Medulla oblongata (tissue), 1 donor: ENCODE data around the gene MAGI2.
A peak's percentile ranks its signal among the peaks of the same experiment; 100 is the strongest.

ENCODE experiments used
- DNase-seq: peaks from one replicate; pipeline ENCODE4 v3.0.0-alpha.2; 2015; ENCODE audit errors: extremely low spot score

The MAGI2 gene

DNA sequence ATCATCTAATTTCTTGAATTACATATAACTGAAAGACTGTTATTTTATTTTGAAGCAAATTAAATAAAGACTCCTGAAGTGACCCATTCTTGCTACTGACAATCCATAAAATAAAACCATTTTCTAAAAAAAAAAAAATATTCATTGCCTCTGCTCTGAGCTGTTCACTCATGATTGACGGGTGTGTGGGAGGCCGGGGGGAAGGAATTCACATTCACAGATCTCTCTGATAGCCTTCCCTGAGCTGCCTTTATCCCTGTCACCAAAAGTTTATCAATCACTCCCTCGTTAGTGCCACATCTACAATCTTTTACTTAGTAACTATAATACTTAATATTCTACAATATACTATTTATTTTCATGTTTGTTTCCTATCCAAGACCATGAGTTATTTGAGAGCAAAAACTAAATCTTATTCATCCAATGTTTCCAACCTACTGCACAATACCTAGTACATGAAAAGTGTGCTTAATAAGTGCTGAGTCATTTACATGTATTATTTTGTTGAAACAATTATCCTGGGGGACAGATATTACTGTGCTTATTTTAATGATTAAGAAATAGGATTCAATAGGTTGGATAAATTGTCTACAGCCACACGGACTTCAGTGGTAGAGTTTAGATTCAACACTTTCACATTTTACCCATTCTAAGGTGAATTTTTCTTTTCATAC is 1036.2 kb downstream of the MAGI2 start:
- no peak for DNase-seq

DNA sequence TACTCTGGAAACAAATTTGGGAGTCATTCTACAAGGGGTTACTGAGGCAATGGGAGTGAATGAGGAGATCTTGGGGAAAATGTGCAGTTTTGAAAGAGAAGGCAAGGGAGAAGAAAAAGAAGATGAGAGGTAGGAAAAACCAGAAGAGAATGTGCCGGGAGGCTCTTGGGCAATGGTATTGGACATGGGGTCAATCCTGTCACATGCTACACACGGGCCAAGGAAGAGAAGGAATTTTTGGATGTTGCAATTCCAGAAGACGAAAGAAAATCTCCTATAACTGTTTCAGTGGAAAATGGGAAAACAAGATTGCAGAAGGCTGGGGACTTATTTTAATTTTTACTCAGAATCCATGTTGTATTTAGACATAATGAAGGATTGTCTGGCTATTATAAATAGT is 1039.9 kb downstream of the MAGI2 start:
- no peak for DNase-seq

DNA sequence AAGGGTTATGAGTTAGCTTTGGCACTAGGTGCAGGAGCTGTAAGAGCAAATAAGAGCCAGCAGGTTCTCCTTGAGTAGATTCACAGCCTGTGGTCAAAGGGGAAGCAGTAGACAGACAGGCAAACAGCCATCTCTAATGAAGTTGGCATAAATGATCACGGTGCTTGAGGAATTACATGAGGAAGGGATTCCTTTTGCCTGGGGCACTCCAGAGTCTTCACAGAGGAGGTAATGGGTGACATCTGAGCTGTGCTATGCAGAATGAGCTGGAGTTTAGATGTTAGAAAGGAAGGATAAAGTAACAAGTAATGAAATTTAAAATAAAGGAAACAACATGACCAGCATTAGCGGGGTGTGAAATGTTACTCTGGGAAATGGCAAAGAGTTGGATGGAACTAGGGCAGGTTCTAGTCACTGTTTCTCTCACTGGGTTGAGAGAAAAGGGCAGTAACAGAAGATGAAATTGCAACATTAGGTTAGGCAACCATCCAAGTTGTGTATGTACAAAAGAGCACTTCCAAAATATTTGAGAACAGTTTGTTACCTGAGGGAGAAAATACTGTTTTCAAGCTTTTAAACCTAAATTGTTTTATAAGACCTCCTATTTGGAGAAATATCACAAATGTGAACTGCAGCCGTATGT is 1041.1 kb downstream of the MAGI2 start:
- no peak for DNase-seq

- no peak for DNase-seq
Observed at GRCh38 chr7:78407031-78407430, 1046.4 kb downstream of the MAGI2 start.

GRCh38 chr7:78406531-78406930 is 1046.9 kb downstream of the MAGI2 start:
- DNase-seq, result no peak

GRCh38 chr7:78402096-78402495 is 1051.4 kb downstream of the MAGI2 start:
- DNase-seq, result no peak

DNA sequence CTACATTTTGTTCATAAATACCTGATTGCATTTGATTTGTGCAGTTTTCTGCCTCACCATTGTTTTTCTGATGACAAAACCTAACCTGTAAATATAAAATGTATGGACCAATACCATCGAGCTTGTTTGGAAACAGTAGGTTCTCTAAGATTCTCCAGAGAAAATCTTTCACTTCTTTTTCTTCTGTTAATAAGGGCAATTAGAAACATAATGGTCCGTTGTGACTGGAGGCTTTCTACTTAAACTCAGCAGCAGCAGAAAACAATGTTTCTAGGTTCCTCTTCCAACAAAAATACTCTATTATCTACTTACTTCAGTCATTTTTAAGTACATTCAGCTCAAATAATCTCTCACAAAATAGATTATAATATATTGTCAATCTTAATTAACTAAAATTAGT is 1053.4 kb downstream of the MAGI2 start:
- no peak for DNase-seq

GRCh38 chr7:78399033-78399769 is 1054.3 kb downstream of the MAGI2 start:
- DNase-seq, result no peak

DNA sequence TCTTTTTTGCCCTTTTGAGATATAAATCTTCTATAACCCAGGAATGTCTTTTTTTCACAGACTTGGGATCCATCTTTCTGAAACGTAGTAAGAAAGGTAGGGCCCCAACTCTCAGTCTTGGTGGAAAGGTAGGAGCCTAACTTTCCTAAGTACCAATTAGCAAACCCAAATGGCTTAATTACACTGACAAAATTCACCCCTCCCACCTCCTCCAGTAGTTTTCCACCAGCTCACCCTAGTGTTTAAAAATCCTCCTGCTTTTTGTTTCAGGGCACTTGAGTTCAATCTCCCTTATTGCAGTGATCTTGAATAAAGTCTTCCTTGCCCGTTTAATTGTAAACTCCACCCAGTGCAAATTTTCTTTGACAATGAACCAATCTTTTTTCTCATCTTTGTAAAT is 1054.9 kb downstream of the MAGI2 start:
- DNase-seq, result no peak

- DNase-seq, result no peak
Observed at GRCh38 chr7:78398081-78398480, 1055.4 kb downstream of the MAGI2 start.

GRCh38 chr7:78396210-78396609 is 1057.3 kb downstream of the MAGI2 start:
- no peak for DNase-seq

- no peak for DNase-seq
Observed at GRCh38 chr7:78395298-78396036, 1058.0 kb downstream of the MAGI2 start.

- DNase-seq, result peak; percentile 17
Observed at GRCh38 chr7:78389022-78389421, 1064.4 kb downstream of the MAGI2 start.

DNA sequence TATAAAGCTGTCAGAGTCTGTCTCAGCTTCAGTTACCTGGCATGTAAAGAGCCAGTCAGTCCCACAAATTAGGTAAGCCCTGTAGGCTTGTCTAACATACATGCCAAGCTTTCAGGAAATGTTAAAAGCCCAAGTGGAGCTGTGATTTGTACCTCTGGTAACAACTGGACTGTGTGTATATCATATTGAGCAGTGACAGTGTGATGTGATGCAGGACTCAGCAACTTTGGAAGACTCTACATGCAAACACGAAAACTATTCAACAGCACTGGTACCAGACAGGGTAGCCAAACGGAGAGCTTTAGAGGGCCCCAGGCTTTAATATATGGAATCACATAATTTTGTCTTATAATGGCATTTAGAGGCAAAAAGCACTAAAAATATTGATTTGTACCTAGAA is 1066.9 kb downstream of the MAGI2 start:
- DNase-seq, result no peak

- no peak for DNase-seq
Observed at GRCh38 chr7:78383096-78383880, 1070.2 kb downstream of the MAGI2 start.

DNA sequence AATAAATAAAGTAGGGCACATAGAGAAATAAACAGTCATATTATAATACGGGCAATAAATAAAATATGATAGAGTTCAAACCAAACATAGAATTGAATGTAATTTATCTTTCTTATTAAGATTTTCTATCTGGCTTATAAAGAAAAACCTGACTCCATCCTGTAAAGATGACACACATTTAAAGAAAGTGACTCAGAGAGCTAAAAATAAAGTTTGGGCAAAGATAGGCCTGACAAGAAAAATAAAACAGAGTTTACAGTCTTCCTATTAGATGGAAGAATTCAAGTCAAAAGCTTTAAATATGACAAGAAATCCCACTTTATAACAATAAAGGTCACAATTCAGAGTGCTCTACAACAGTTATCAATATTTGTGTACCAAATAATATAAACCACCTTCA is 1074.3 kb downstream of the MAGI2 start:
- no peak for DNase-seq

DNA sequence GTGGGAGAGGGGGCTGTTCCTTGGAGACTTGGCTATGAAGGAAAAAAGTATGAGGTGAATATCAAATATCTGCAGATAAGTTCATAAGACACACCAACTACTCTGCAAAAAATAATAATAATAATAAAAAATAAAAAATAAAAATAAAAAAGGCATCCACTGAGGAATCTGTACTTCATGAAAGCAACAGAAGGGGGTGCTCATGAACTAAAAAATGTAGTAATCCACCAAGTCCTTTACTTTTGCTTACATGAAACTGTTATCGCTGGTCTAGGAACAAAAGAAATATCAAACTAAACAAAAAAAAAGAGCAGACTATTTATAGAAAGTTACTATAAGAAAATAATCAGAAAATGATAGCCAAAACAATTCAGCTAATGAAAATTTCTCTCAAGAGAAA is 1075.9 kb downstream of the MAGI2 start:
- no peak for DNase-seq

DNA sequence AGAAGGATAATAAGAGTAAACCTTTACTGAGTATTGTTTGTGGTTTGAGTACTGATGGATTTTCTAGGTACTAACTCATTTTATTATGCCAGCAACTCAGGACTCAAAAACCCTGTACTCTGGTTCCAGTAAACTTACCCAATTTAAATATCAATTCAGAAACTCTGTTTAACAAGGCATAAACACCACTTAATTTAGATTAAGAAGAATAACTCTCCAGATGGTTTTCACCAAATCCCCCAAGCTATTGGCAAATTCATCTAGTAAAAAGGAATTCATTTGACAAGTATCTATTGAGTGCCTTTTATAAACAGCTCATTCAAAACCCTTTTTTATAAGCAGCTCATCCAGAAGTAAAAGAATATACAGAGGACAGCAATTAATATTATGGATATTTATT is 1082.5 kb downstream of the MAGI2 start:
- DNase-seq, result no peak

- DNase-seq, result no peak
Observed at GRCh38 chr7:78368771-78369170, 1084.7 kb downstream of the MAGI2 start.

GRCh38 chr7:78367280-78367773 is 1086.1 kb downstream of the MAGI2 start:
- DNase-seq, result no peak

DNA sequence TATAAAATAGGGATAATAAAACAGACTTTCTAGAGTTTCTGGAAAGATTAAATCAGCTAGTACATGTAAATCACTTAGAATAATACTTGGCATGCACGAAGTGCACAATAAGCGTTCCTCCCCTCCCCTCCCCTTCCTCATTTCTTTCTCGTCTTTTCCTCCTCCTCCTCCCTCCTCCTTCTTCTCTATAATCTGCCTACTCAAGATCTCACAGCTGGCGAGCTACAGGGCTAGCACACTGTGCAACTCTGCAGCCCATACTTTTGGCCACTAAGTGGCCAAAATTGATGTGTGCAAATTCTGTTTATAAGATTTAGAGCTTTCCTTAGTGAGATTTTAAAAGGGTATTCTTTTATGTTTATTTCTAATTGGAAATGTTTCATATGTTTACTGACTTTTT is 1089.6 kb downstream of the MAGI2 start:
- DNase-seq, result no peak
